Mucosa of descending colon (tissue), 3 donors: ENCODE results near the gene NR6A1. TPM values are rescaled to one million over a fixed set of nuclear protein-coding genes. Genes with fewer than 3 reads are reported as not detected.

ENCODE experiments used
- ATAC-seq: fragments of 200-7000 bp; cut with Tn5 transposase; one replicate; pipeline ENCODE4 v1.9.1; 2020; ENCODE audit warnings: mild to moderate bottlenecking, moderate library complexity
- DNase-seq, 3 donors: peaks; one replicate each; pipeline ENCODE4 v3.0.0-alpha.2; 2020
- H3K36me3 ChIP-seq: fragments of 200-600 bp; one replicate; pipeline ENCODE4 v1.8.0; 2021; ENCODE audit warnings: low read depth, mild to moderate bottlenecking
- H3K4me1 ChIP-seq: fragments of 200-600 bp; one replicate; pipeline ENCODE4 v1.8.0; 2021; ENCODE audit warnings: low read depth, mild to moderate bottlenecking
- H3K4me3 ChIP-seq: fragments of 200-600 bp; one replicate; pipeline ENCODE4 v1.8.0; 2021; ENCODE audit warnings: mild to moderate bottlenecking
- H3K9me3 ChIP-seq: fragments of 200-600 bp; one replicate; pipeline ENCODE4 v1.8.0; 2021; ENCODE audit warnings: mild to moderate bottlenecking
- intact Hi-C, 2 donors: fragments of 100-400 bp; cut with DNase I in 1 of 2; cut with micrococcal nuclease in 1 of 2; formaldehyde crosslinking; loops; one replicate each; pipeline versions ENCODE4 v1.11.0 to v1.11.1; 2022; cut with DNase I, micrococcal nuclease
- total RNA-seq, 3 donors: library from RNA; stranded (reverse); fragmentation: NEBNext Ultra II Directional in 2 of 3; extraction: Animal tissue kit (Norgen Biotek cat#: 25700) in 2 of 3; gene quantifications; one replicate each; pipeline versions ENCODE4 v1.2.1 to v1.2.4, GENCODE V29; 2021 to 2023
- TF ChIP-seq, protein P1 (sequence below): fragments of 200-600 bp; IDR thresholded peaks from one replicate; pipeline ENCODE4 v1.8.0; 2022; ENCODE audit warnings: antibody characterized with exemption, mild to moderate bottlenecking
- donor health status: DM: no; HTN: no; CAD: no; lungs with moderate emphysema.
- donor health status: DM: no; HTN: no; CAD: no.
- donor health status: DM: no; HTN: yes; CAD: no.

Gene NR6A1
- total RNA-seq, 3 donors from 2014 or later: 5.6 to 8.4 (median 7.0) TPM

DNA sequence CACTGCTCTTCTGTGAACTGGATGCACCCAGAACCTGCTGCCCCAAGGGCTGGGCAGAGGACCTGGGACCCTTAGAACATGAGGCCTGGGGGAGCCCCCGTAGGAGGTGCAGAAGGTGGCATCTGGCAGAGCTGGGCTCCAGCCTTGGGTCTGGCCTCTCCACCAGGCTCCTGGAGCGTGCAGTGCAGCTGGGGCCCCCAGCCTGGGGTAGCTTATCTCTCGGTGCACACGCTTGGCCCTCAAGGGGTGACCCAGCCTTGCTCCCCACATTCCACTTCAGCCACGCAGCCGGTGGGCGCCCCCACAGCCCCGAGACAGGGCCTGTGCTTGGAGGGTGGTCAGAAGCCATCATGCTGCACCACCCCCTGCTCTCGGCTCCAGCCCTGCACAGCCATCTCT, 258.3 kb downstream of the NR6A1 start:
- TF ChIP-seq, protein P1, sequence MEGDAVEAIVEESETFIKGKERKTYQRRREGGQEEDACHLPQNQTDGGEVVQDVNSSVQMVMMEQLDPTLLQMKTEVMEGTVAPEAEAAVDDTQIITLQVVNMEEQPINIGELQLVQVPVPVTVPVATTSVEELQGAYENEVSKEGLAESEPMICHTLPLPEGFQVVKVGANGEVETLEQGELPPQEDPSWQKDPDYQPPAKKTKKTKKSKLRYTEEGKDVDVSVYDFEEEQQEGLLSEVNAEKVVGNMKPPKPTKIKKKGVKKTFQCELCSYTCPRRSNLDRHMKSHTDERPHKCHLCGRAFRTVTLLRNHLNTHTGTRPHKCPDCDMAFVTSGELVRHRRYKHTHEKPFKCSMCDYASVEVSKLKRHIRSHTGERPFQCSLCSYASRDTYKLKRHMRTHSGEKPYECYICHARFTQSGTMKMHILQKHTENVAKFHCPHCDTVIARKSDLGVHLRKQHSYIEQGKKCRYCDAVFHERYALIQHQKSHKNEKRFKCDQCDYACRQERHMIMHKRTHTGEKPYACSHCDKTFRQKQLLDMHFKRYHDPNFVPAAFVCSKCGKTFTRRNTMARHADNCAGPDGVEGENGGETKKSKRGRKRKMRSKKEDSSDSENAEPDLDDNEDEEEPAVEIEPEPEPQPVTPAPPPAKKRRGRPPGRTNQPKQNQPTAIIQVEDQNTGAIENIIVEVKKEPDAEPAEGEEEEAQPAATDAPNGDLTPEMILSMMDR: no peak
- H3K9me3 ChIP-seq: no peaks in the 10 kb centered on the region
- H3K4me1 ChIP-seq: no peaks in the 10 kb centered on the region
- H3K36me3 ChIP-seq: no peaks in the 10 kb centered on the region
- no peak for DNase-seq
- ATAC-seq: peak; percentile 6
- intact Hi-C loops: no loop called here
- H3K4me3 ChIP-seq: no peak overlapping the region

DNA sequence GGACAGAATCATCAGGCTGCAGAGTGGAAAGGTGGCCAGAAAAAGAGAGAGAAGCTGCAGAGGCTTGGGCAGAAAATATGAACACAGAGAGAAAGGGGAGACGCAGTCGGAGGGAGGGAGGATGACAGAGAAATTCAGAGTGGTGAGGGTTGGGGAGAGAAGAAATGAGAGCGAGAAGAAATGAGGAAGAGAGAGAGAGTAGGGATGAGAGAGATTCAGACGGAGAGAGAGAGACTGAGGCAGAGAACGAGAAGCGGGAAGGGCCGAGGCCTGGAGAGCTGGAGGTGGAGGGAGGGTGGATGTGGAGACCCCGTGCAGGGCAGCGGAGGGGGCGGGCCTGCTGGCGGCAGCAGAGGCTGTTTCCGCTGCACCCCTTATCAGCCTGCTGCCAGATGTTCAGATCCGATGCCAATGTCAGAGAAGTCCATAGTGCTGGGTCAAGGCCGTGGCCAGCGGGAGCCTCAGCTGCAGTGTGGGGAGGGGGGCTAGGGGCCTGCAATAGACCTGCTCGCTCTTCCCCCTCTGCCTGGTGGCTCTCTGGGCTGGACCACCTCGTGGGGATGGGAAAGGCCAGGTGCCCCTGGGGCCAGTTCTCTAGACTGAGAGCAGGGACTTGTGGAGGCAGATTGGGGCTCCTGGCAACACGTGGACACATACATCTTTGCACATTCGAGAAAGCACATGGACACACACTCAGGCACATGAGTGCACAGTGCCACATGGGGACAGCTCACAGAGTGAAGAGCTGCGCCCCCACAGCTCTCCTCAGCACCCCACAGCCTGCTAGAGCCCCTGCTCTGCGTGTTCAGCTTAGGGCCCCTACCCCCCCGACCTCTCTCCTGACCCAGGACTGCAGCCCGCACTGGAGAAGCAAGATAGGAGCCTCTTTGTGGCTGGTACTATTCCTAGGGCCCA, 259.0 kb downstream of the NR6A1 start:
- H3K9me3 ChIP-seq: no peaks in the 10 kb centered on the region
- DNase-seq (no peak), ATAC-seq (peak; percentile 31)
- TF ChIP-seq, protein P1: no peak
- H3K4me1 ChIP-seq: no peaks in the 10 kb centered on the region
- H3K4me3 ChIP-seq: no peak overlapping the region
- intact Hi-C loops: no loop called here
- H3K36me3 ChIP-seq: no peaks in the 10 kb centered on the region

DNA sequence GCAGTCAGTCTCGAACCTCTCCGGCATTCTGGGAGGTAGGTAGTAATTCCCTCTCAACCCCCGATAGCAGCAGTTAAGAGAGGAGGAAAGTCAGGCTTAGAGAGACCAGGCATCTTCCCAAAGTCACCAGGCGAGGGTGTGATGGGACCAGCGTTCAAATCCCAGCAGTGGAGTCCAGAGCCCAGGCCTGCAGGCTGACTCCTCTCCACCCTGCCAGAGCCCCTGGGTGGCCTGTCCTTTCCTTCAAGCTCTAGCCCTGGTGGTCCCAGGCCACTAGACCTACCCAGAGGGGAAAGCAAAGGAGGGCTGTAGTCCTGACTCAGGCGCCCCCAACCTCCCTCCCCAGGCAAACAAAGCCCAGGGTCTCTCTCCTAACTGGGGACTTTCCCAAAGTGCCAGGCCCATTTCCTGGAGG, 259.7 kb downstream of the NR6A1 start:
- ATAC-seq (peak; percentile 17), DNase-seq (no peak)
- Histone ChIP-seq H3K4me1 (no peaks in the 10 kb centered on the region), H3K36me3 (no peaks in the 10 kb centered on the region), H3K9me3 (no peaks in the 10 kb centered on the region), H3K4me3 (no peak overlapping the region)
- intact Hi-C loops: no loop called here
- TF ChIP-seq, protein P1: no peak

DNA sequence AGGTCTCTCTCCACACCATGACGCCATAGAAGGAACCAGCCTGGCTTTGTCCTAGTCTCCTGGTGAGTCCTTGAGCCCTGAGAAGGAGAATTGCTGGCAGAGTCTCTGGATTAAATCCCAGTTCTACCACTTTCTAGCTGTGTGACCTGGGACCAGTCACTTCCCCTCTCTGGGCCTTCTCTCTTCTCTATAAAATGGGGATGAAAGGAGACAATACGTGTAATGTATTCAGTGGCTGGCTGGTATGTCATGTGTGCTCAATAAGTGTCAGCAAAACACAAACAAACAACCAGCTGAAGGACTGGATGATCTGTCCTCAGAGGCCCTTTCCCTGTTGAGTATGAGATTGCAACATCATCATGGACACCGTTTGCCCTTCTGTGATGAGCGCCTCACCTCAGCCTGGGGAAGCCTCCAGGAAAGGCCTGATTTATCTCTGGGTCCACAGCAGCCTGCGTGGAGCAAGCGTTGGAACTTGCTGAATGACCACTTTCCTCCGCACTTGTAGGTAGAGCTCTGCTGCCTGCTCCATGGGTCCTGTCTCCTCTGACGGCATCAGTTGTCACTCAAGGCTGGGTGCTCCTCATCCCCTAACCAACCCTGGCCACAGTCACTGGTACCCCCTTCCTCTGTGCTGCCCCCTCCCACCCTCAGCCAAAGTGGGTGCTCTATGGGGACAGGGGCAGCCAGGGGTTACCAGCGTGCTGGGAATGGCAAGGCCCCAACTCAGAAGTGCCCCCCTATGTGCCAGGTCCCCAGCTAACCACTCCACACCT, 260.3 kb downstream of the NR6A1 start:
- TF ChIP-seq, protein P1: no peak
- intact Hi-C loops: no loop called here
- no peak for ATAC-seq
- Histone ChIP-seq H3K4me3 (no peak overlapping the region), H3K36me3 (no peaks in the 10 kb centered on the region), H3K9me3 (no peaks in the 10 kb centered on the region), H3K4me1 (no peaks in the 10 kb centered on the region)
- no peak for DNase-seq

DNA sequence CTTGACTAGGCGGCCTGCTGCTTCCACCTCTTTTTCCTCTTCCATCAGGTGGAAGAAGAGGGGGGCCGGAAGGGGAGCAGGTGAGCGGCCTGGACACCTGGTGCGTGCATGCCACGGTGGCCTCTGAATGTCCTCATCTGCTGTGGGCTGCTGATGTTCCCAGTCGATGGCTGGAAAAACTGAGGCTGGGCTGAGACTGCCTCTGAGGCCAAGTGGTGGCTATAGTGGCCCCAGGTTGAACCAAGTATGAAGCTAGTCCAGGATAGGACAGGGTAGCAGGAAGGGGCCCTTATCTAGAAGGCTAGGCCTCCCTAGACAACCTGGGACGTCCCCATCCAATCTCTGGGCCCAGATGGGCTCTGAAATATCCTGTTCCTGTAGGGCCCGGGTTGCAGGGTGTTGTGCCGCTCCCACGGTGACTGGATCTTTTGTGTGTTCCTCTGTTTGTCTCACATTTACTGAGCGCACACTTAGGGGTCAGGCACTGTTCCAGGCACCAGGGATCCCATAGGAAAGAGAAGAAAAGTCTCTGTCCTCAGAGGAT, 263.2 kb downstream of the NR6A1 start:
- TF ChIP-seq, protein P1: no peak
- H3K4me3 ChIP-seq: no peak overlapping the region
- DNase-seq: peak in 1 of 3 donors; percentile 37
- no peaks in the 10 kb centered on the region for H3K36me3 ChIP-seq
- no peak for ATAC-seq
- peaks cover 6% of the 10 kb centered on the region for H3K4me1 ChIP-seq
- intact Hi-C loops: no loop called here
- no peaks in the 10 kb centered on the region for H3K9me3 ChIP-seq
